ENCODE results near the gene SQSTM1. TPM values are rescaled to one million over a fixed set of nuclear protein-coding genes. Genes with fewer than 3 reads are reported as not detected.

The SQSTM1 gene
- total and polyA plus RNA-seq, 3 experiments from 2014 or later: 158 to 212 (median 179) TPM

DNA sequence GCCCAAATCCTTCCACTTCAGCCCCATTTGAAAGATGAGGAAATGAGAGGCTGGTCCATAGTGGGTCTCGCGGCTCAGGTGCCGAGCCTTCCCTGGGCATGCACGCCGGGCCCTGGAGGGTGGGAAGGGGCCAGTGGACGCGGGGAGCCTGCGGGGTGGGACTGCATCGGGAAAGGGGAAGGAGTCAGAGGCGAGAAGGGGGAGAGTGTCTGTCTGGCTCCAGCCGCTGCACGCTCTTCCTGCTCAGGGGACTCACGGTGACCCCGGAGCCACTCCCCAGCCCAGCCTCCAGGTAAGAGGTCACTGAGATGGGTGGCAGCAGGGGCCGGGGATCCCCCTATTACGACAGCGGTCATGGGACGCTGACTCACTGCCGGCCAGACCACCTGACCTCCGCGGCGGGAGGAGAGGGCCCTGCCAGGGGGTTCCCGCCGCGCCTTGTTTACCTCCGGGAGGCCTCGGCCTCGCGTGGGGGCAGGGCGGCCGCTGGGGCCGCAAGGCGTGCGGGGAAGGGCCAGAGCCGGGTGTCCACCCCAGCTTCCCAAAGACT lies 1.9 kb upstream of the SQSTM1 start:
- peaks cover 0 to 4% (median 0%) of the 10 kb centered on the region in 5 donors for H3K9me3 Mint-ChIP-seq
- peaks cover 39 to 58% (median 39%) of the 10 kb centered on the region in 3 donors for H3K4me1 Mint-ChIP-seq
- no peaks in the 10 kb centered on the region for H3K36me3 ChIP-seq (ENCODE audit: insufficient read depth, low read length)
- DNase-seq: peak; percentile 74 to 95 (median 89)
- H3K9me3 ChIP-seq (ENCODE audit: low read length): no peaks in the 10 kb centered on the region
- CTCF ChIA-PET: interaction anchor here (1.1 to 2.8 kb wide), 5 partner anchors 15 to 207 kb away, joined by 3 to 21 read pairs (median 4); partner anchors contain the start of gene HNRNPH1
- H3K4me1 ChIP-seq (ENCODE audit: insufficient read depth, low read length): peaks cover 36% of the 10 kb centered on the region
- no peaks in the 10 kb centered on the region for H3K27me3 ChIP-seq (ENCODE audit: insufficient read depth, low read length, poor library complexity, severe bottlenecking)
- peaks cover 0 to 8% of the 10 kb centered on the region in 2 donors for H3K27me3 Mint-ChIP-seq
- peak overlapping the region; percentile 96 for H3K27ac ChIP-seq (ENCODE audit: low read depth, low read length)
- peak overlapping the region; percentile 86 to 98 (median 94) for H3K27ac Mint-ChIP-seq
- peak overlapping the region; percentile 43 for H3K4me3 ChIP-seq (ENCODE audit: low read length)
- peak overlapping the region; percentile 77 to 94 (median 84) for H3K4me3 Mint-ChIP-seq
- POLR2A ChIA-PET: interaction anchor here (0.7 to 2.9 kb wide), 7 partner anchors 13 to 195 kb away, joined by 3 to 12 read pairs (median 4); partner anchors contain the start of genes HNRNPH1, LTC4S and MRNIP
- H3K36me3 Mint-ChIP-seq: peaks cover 0 to 32% (median 2%) of the 10 kb centered on the region in 3 donors

GRCh38 chr5:179819296-179820126 lies 1.2 kb upstream of the SQSTM1 start:
- no peaks in the 10 kb centered on the region for H3K9me3 ChIP-seq (ENCODE audit: low read length)
- peaks cover 0 to 8% of the 10 kb centered on the region in 2 donors for H3K27me3 Mint-ChIP-seq
- H3K4me3 ChIP-seq (ENCODE audit: low read length): peak overlapping the region; percentile 43
- peak overlapping the region; percentile 96 for H3K27ac ChIP-seq (ENCODE audit: low read depth, low read length)
- H3K36me3 Mint-ChIP-seq: peaks cover under 1 to 33% (median 2%) of the 10 kb centered on the region in 3 donors
- peaks cover 40 to 60% (median 40%) of the 10 kb centered on the region in 3 donors for H3K4me1 Mint-ChIP-seq
- H3K36me3 ChIP-seq (ENCODE audit: insufficient read depth, low read length): peaks cover 7% of the 10 kb centered on the region
- peak in 4 of 5 donors; percentile 36 to 68 (median 47) for DNase-seq
- peak overlapping the region; percentile 89 to 98 (median 96) for H3K27ac Mint-ChIP-seq
- H3K4me1 ChIP-seq (ENCODE audit: insufficient read depth, low read length): peaks cover 36% of the 10 kb centered on the region
- H3K4me3 Mint-ChIP-seq: peak overlapping the region; percentile 77 to 94 (median 86)
- CTCF ChIA-PET: interaction anchor here (1.3 to 2.8 kb wide), 5 partner anchors 16 to 196 kb away, joined by 3 to 21 read pairs (median 4); partner anchors contain the start of genes HNRNPH1 and TBC1D9B
- H3K9me3 Mint-ChIP-seq: peaks cover 0 to 4% (median 0%) of the 10 kb centered on the region in 5 donors
- POLR2A ChIA-PET: interaction anchor here (0.6 to 3.2 kb wide), 11 partner anchors 8 to 198 kb away, joined by 3 to 13 read pairs (median 4); partner anchors contain the start of genes HNRNPH1, LTC4S and MRNIP
- no peaks in the 10 kb centered on the region for H3K27me3 ChIP-seq (ENCODE audit: insufficient read depth, low read length, poor library complexity, severe bottlenecking)

DNA sequence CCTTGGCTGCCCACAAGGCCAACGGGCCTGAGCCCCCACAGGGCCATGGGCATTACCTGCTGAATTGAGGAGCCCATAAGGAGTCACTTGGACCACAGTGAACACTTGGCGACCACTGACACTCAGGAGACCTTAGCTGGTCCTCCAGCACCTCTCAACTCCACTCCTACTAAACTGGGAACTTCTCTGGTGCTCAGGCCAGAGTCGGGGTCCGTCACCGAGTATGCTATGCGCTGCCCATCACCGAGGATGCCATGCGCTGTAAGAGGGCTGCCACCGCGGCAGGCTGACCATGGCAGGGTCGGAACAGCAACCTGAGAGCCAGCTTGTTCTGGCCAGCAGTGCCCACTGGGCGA lies 600 bp upstream of the SQSTM1 start:
- Mint-ChIP-seq H3K36me3 (peaks cover 4 to 38% (median 5%) of the 10 kb centered on the region in 3 donors), H3K27me3 (peaks cover 0 to 8% of the 10 kb centered on the region in 2 donors), H3K4me3 (peak overlapping the region; percentile 77 to 94 (median 86)), H3K4me1 (peaks cover 43 to 66% (median 44%) of the 10 kb centered on the region in 3 donors), H3K27ac (peak overlapping the region; percentile 89 to 98 (median 96)), H3K9me3 (peaks cover 0 to 4% (median 0%) of the 10 kb centered on the region in 5 donors)
- ChIA-PET CTCF (interaction anchor here (1.1 to 2.8 kb wide), 5 partner anchors 18 to 197 kb away, joined by 3 to 21 read pairs (median 4); partner anchors contain the start of genes HNRNPH1 and TBC1D9B), POLR2A (interaction anchor here (0.6 to 3.2 kb wide), 11 partner anchors 9 to 198 kb away, joined by 3 to 13 read pairs (median 4); partner anchors contain the start of genes HNRNPH1, LTC4S and MRNIP)
- Histone ChIP-seq H3K27me3 (ENCODE audit: insufficient read depth, low read length, poor library complexity, severe bottlenecking) (no peaks in the 10 kb centered on the region), H3K4me3 (ENCODE audit: low read length) (peak overlapping the region; percentile 83), H3K9me3 (ENCODE audit: low read length) (no peaks in the 10 kb centered on the region), H3K27ac (ENCODE audit: low read depth, low read length) (peak overlapping the region; percentile 96), H3K36me3 (ENCODE audit: insufficient read depth, low read length) (peaks cover 13% of the 10 kb centered on the region), H3K4me1 (ENCODE audit: insufficient read depth, low read length) (peaks cover 36% of the 10 kb centered on the region)
- no peak for DNase-seq

GRCh38 chr5:179821298-179822058 lies 773 bp downstream of the SQSTM1 start:
- H3K27me3 ChIP-seq (ENCODE audit: insufficient read depth, low read length, poor library complexity, severe bottlenecking): no peaks in the 10 kb centered on the region
- H3K36me3 Mint-ChIP-seq: peaks cover 4 to 52% (median 5%) of the 10 kb centered on the region in 3 donors
- H3K36me3 ChIP-seq (ENCODE audit: insufficient read depth, low read length): peaks cover 20% of the 10 kb centered on the region
- H3K4me3 Mint-ChIP-seq: peak overlapping the region; percentile 94 to 99 (median 98)
- peaks cover 0 to 8% of the 10 kb centered on the region in 2 donors for H3K27me3 Mint-ChIP-seq
- peak; percentile 85 to 94 (median 88) for DNase-seq
- peak overlapping the region; percentile 96 for H3K27ac ChIP-seq (ENCODE audit: low read depth, low read length)
- peaks cover 40 to 69% (median 44%) of the 10 kb centered on the region in 3 donors for H3K4me1 Mint-ChIP-seq
- peaks cover 0 to 4% (median 0%) of the 10 kb centered on the region in 5 donors for H3K9me3 Mint-ChIP-seq
- CTCF ChIA-PET: interaction anchor here (0.9 to 2.8 kb wide), 7 partner anchors 15 to 87 kb away, joined by 3 to 21 read pairs (median 4); partner anchors contain the start of gene TBC1D9B
- no peaks in the 10 kb centered on the region for H3K9me3 ChIP-seq (ENCODE audit: low read length)
- H3K27ac Mint-ChIP-seq: peak overlapping the region; percentile 93 to 100 (median 98)
- peak overlapping the region; percentile 83 for H3K4me3 ChIP-seq (ENCODE audit: low read length)
- POLR2A ChIA-PET: interaction anchor here (0.6 to 3.2 kb wide), 12 partner anchors 9 to 200 kb away, joined by 3 to 13 read pairs (median 4); partner anchors contain the start of genes LTC4S, MAML1 and MRNIP
- peaks cover 36% of the 10 kb centered on the region for H3K4me1 ChIP-seq (ENCODE audit: insufficient read depth, low read length)

DNA sequence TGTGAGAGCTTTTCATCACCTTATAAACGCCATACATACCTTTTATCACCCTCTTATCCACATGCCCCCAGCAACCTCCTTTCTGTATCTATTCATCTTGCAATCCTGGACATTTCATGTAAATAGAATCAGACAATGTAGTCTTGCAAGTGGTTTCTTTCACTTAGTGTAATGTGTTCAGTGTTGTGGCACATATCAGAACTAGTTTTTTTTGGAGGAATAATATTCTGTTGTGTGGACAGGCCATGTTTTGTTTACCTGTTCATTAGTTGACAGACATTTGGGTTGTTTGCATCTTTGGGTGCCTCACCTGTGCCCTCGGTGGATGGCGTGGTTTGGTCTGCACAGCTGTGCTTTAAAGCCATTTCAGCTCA lies 1.3 kb downstream of the SQSTM1 start:
- H3K4me1 Mint-ChIP-seq: peaks cover 40 to 73% (median 49%) of the 10 kb centered on the region in 3 donors
- POLR2A ChIA-PET: interaction anchor here (0.6 to 3.2 kb wide), 9 partner anchors 8 to 200 kb away, joined by 3 to 13 read pairs (median 4); partner anchors contain the start of genes MAML1 and MRNIP
- Histone ChIP-seq H3K27me3 (ENCODE audit: insufficient read depth, low read length, poor library complexity, severe bottlenecking) (no peaks in the 10 kb centered on the region), H3K9me3 (ENCODE audit: low read length) (no peaks in the 10 kb centered on the region), H3K27ac (ENCODE audit: low read depth, low read length) (peak overlapping the region; percentile 96), H3K36me3 (ENCODE audit: insufficient read depth, low read length) (peaks cover 24% of the 10 kb centered on the region), H3K4me3 (ENCODE audit: low read length) (peak overlapping the region; percentile 83), H3K4me1 (ENCODE audit: insufficient read depth, low read length) (peaks cover 36% of the 10 kb centered on the region)
- no peak for DNase-seq
- CTCF ChIA-PET: interaction anchor here (0.9 to 1.2 kb wide), 4 partner anchors 15 to 60 kb away, joined by 3 to 5 read pairs (median 4); no protein-coding TSS in a partner anchor
- H3K27ac Mint-ChIP-seq: peak overlapping the region; percentile 93 to 100 (median 98)
- peaks cover 4 to 58% (median 5%) of the 10 kb centered on the region in 3 donors for H3K36me3 Mint-ChIP-seq
- H3K27me3 Mint-ChIP-seq: peaks cover 0 to 8% of the 10 kb centered on the region in 2 donors
- H3K9me3 Mint-ChIP-seq: peaks cover 0 to 4% (median 0%) of the 10 kb centered on the region in 5 donors
- H3K4me3 Mint-ChIP-seq: peak overlapping the region; percentile 94 to 99 (median 98)

DNA sequence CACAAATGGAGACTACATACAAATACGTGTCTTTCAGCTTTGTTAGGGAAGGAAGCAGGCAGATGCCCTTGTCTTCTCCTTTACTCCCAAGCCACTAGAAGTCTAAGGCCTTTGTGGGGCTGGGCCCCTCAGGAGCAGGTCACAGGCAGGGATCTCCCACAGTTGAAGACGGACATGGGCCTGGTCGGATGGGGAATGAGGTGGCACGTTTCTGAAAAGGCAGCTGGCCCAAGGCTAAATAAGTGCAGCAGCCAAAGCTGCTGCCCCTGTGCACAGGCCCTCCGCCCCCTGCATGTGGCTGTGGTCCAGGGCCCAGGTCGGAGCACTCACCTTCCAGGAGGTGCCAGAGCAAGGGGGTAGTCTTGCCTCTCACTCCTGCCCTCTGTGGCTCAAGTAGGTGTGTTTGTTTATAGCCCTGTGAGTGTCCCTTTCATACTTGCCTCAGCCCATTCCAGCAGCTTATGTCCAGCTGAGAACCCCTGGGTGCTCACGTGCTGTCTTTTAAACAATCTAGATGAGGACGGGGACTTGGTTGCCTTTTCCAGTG lies 1.8 kb downstream of the SQSTM1 start:
- CTCF ChIA-PET: interaction anchor here (0.6 to 1.2 kb wide), 5 partner anchors 14 to 60 kb away, joined by 3 to 5 read pairs (median 3); no protein-coding TSS in a partner anchor

More for the DNA sequence above, 1.8 kb downstream of the SQSTM1 start:
- Histone ChIP-seq H3K36me3 (ENCODE audit: insufficient read depth, low read length) (peaks cover 24% of the 10 kb centered on the region), H3K9me3 (ENCODE audit: low read length) (no peaks in the 10 kb centered on the region), H3K27ac (ENCODE audit: low read depth, low read length) (peak overlapping the region; percentile 96), H3K4me3 (ENCODE audit: low read length) (peak overlapping the region; percentile 83), H3K27me3 (ENCODE audit: insufficient read depth, low read length, poor library complexity, severe bottlenecking) (no peaks in the 10 kb centered on the region), H3K4me1 (ENCODE audit: insufficient read depth, low read length) (peaks cover 36% of the 10 kb centered on the region)
- peak overlapping the region; percentile 68 to 99 (median 97) for H3K4me3 Mint-ChIP-seq
- H3K36me3 Mint-ChIP-seq: peaks cover 4 to 62% (median 5%) of the 10 kb centered on the region in 3 donors
- H3K27ac Mint-ChIP-seq: peak overlapping the region; percentile 74 to 98 (median 98)
- peaks cover 0 to 4% (median 0%) of the 10 kb centered on the region in 5 donors for H3K9me3 Mint-ChIP-seq
- DNase-seq: no peak
- POLR2A ChIA-PET: interaction anchor here (0.6 to 3.2 kb wide), 10 partner anchors 8 to 752 kb away, joined by 3 to 13 read pairs (median 4); partner anchors contain the start of genes MAML1 and MRNIP
- peaks cover 0 to 6% of the 10 kb centered on the region in 2 donors for H3K27me3 Mint-ChIP-seq
- H3K4me1 Mint-ChIP-seq: peaks cover 40 to 71% (median 49%) of the 10 kb centered on the region in 3 donors

Measured in CD8-positive, alpha-beta memory T cell (primary cell).